Measurements from ENCODE around the gene NEAT1. TPM values are rescaled to one million over a fixed set of nuclear protein-coding genes. Genes with fewer than 3 reads are reported as not detected.

Gene NEAT1
- total and polyA plus RNA-seq, 9 of the 15 experiments (the other 6 are each of a cell fraction or from before 2014, with no cell fraction given): 20.1 to 389 (median 62.8) TPM

DNA sequence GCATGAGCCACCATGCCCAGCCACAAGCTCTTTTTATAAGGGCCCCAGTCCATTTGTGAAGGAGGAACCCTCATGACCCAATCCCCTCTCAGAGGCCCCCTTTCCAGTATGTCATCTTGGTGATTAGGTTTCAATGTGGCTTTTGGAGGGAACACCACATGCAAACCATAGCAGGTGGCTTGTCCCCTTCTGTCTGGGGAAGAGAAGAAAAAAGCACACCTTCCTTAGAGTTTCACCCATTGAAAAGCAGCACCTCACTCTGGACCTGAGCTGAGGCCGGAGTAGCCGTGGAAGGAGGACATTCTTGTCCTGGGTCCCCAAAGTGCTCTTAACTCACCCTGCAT, 25.4 kb downstream of the NEAT1 start:
- ChIA-PET CTCF (ENCODE audit: low intra/inter-chr PET ratio) (no interaction called here), POLR2A (interaction anchor here (0.6 to 12.0 kb wide), 7 partner anchors 8 to 56 kb away, joined by 3 to 309 read pairs (median 12); partner anchors contain the start of genes MALAT1 and NEAT1)
- H2AFZ ChIP-seq (ENCODE audit: low read depth, low read length): no peak overlapping the region
- BruUV-seq (replicated peaks): no TSS peak
- H3K9me1 ChIP-seq (ENCODE audit: control insufficient read depth, insufficient read depth, low read length): no peaks in the 10 kb centered on the region
- H3K36me3 ChIP-seq (ENCODE audit: control insufficient read depth, insufficient read depth, low read length): peaks cover 28% of the 10 kb centered on the region; the same call in 2 of the 3 replicates
- intact Hi-C loops (cut with micrococcal nuclease) (no loop called here), in situ Hi-C loops (cut with MboI) (no loop called here)
- peaks cover 6% of the 10 kb centered on the region; the same call in 2 of the 3 replicates for H3K79me2 ChIP-seq (ENCODE audit: control insufficient read depth, insufficient read depth, low read length)
- H3K4me3 ChIP-seq: no peak overlapping the region
- H3K4me2 ChIP-seq (ENCODE audit: insufficient read depth, low read length): no peak overlapping the region
- TF ChIP-seq RBM14 (IDR thresholded peaks at IDR 0.05; ENCODE audit: borderline replicate concordance, insufficient read depth, low read depth, low read length) (no peak), EZH2 (IDR thresholded peaks at IDR 0.05; ENCODE audit: borderline replicate concordance, low read depth, low read length) (no peak), MGA (IDR thresholded peaks at IDR 0.05) (peak; percentile 55), HNRNPH1 (optimal IDR thresholded peaks at IDR 0.05; ENCODE audit: low read depth, low read length) (no peak), FOXA3 (CRISPR knock-in tag; conservative IDR thresholded peaks at IDR 0.05 in 1 of 2, IDR thresholded peaks at IDR 0.05 in 1 of 2) (no peak)
- no peak for FAIRE-seq
- ATAC-seq: no peak
- peaks cover 11% of the 10 kb centered on the region; the same call in 1 of the 2 replicates for H4K20me1 ChIP-seq (replicated peaks; ENCODE audit: control insufficient read depth, insufficient read depth, low read length)
- H3K27ac ChIP-seq (ENCODE audit: extremely low read depth, low read depth, low read length): peak overlapping the region; percentile 64
- H3K27me3 ChIP-seq (ENCODE audit: control insufficient read depth in 2 of 2, insufficient read depth in 2 of 2, low read length in 2 of 2): no peaks in the 10 kb centered on the region
- DNase-seq (ENCODE audit: extremely low read depth in 1 of 4, low spot score in 3 of 4): no peak
- H3K4me1 ChIP-seq (replicated peaks in 1 of 2; ENCODE audit: control insufficient read depth in 2 of 2, insufficient read depth in 2 of 2, low read length in 2 of 2): peaks cover 19 to 51% of the 10 kb centered on the region in 2 experiments; a peak in 4 of 5 replicates
- 94% methylated on average over 2 of the region's 2 CpGs for WGBS (ENCODE audit: insufficient coverage, low coverage, missing lambda C conversion rate)
- H3K9ac ChIP-seq (ENCODE audit: insufficient read depth in 1 of 2, low read depth in 2 of 2, low read length in 2 of 2): peak overlapping the region; percentile 32 to 83; a peak in 1 of 4 replicates
- H3K9me3 ChIP-seq (replicated peaks; ENCODE audit: control insufficient read depth, insufficient read depth, low read depth, low read length): no peaks in the 10 kb centered on the region

Data from K562 (cell line).